Liver (tissue), 4 donors: ENCODE measurements around the gene C10orf88. TPM values are rescaled to one million over a fixed set of nuclear protein-coding genes. Genes with fewer than 3 reads are reported as not detected.

ENCODE experiments used
- polyA plus RNA-seq, 2 donors: library from polyadenylated mRNA; stranded (reverse) in 1 of 2; unstranded in 1 of 2; fragments of 200-250 nt in 1 of 2; fragments of >200 nt in 1 of 2; fragmentation: Nextera tagmentation in 1 of 2; extraction: Ambion mirVana in 1 of 2; gene quantifications; one replicate each; pipeline versions ENCODE4 v1.2.1 to v1.2.3, GENCODE V29; 2013 to 2015
- total RNA-seq, 2 donors: library from RNA; depleted of rRNA; stranded (reverse); fragments of >200 nt; gene quantifications; one replicate each; pipeline ENCODE4 v1.2.3, GENCODE V29; 2014
- donor health status: healthy.
- donor health status: healthy.
- donor health status: healthy.

Gene C10orf88
- total and polyA plus RNA-seq, 4 donors, result 2.2 to 8.4 (median 3.6) TPM

Other genes starting within 250 kb of the C10orf88 start
- under 1 TPM; 0.14 to 0.17 TPM for gene CUZD1, start 108.4 kb downstream of the C10orf88 start, total RNA-seq
- under 1 TPM; 0.03 to 0.07 TPM for gene CUZD1, start 108.4 kb downstream of the C10orf88 start, polyA plus RNA-seq
- 1 to 10 TPM in 1 of 2 donors, under 1 TPM in 1; 0.84 to 2.0 TPM for gene FAM24B, start 74.6 kb downstream of the C10orf88 start, total RNA-seq
- gene FAM24B, start 74.6 kb downstream of the C10orf88 start, polyA plus RNA-seq, result under 1 TPM in 1 of 2 donors, not detected in 1; 0.21 TPM
- not detected for gene FAM24A, start 43.6 kb downstream of the C10orf88 start, total RNA-seq
- not detected for gene FAM24A, start 43.6 kb downstream of the C10orf88 start, polyA plus RNA-seq
- 1 to 10 TPM; 2.3 to 4.6 TPM for gene PSTK, start 26.2 kb upstream of the C10orf88 start, total RNA-seq
- gene PSTK, start 26.2 kb upstream of the C10orf88 start, polyA plus RNA-seq, result 1 to 10 TPM; 2.4 to 5.1 TPM
- 1 to 10 TPM; 6.4 to 7.9 TPM for gene IKZF5, start 54.6 kb upstream of the C10orf88 start, total RNA-seq
- gene IKZF5, start 54.6 kb upstream of the C10orf88 start, polyA plus RNA-seq, result 1 to 10 TPM; 5.0 to 9.4 TPM
- gene ACADSB, start 54.8 kb upstream of the C10orf88 start, total RNA-seq, result 100 to 1,000 TPM in 1 of 2 donors, 10 to 100 TPM in 1; 97.9 to 164 TPM
- 100 to 1,000 TPM; 103 to 118 TPM for gene ACADSB, start 54.8 kb upstream of the C10orf88 start, polyA plus RNA-seq
- not detected for gene HMX3, start 181.7 kb upstream of the C10orf88 start, total RNA-seq
- gene HMX3, start 181.7 kb upstream of the C10orf88 start, polyA plus RNA-seq, result not detected
- not detected for gene HMX2, start 193.9 kb upstream of the C10orf88 start, total RNA-seq
- gene HMX2, start 193.9 kb upstream of the C10orf88 start, polyA plus RNA-seq, result not detected
- gene BUB3, start 200.2 kb upstream of the C10orf88 start, total RNA-seq, result 10 to 100 TPM; 53.0 to 90.9 TPM
- 10 to 100 TPM; 27.1 to 30.3 TPM for gene BUB3, start 200.2 kb upstream of the C10orf88 start, polyA plus RNA-seq